ENCODE data around the gene SLCO3A1. TPM values are rescaled to one million over a fixed set of nuclear protein-coding genes. Genes with fewer than 3 reads are reported as not detected.

The SLCO3A1 gene
- total RNA-seq, 1 experiment from 2014 or later = 5.1 TPM

DNA sequence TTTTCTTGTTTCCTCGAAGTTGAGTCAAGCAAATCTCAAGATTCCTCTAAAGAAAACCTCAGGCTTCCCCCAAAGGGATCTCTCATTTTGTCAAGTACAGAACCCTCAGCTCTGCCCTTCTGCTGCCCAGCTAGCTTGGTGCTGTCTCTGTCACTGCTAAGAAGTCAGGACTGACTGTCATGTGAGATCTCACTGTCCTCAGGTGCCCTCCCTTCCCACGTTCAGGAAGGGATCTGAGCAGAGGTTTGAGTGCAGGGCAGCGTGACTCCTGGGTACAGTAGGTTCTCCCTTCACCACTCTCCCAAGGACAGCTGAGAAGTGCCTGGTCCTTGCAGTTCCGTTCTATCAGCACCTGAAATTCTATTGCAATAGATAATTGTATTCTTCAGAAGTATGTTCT is 229.7 kb downstream of the SLCO3A1 start:
- CTCF ChIA-PET = interaction anchor here (1.2 kb wide), 1 partner anchor 377 kb away, joined by 3 read pairs; no protein-coding TSS in a partner anchor
- no TSS peak for BruUV-seq (replicated peaks)
- Histone ChIP-seq H3K4me2 (ENCODE audit: low read length) (no peak overlapping the region), H3K4me3 (replicated peaks in 1 of 2; ENCODE audit: low read depth in 1 of 2, low read length in 2 of 2) (no peak overlapping the region), H3K4me1 (ENCODE audit: control insufficient read depth in 1 of 2, insufficient read depth in 2 of 2, low read length in 2 of 2) (no peaks in the 10 kb centered on the region; a peak in 1 of 4 replicates), H3K9me3 (ENCODE audit: control insufficient read depth in 1 of 2, insufficient read depth in 1 of 2, low read depth in 1 of 2, low read length in 2 of 2) (no peaks in the 10 kb centered on the region), H3K9me2 (ENCODE audit: insufficient read depth) (no peaks in the 10 kb centered on the region), H4K20me1 (ENCODE audit: insufficient read depth) (no peaks in the 10 kb centered on the region), H3K36me3 (ENCODE audit: control insufficient read depth in 1 of 2, insufficient read depth in 2 of 2, low read length in 2 of 2) (no peaks in the 10 kb centered on the region), H3K79me2 (ENCODE audit: insufficient read depth, low read length) (no peaks in the 10 kb centered on the region), H3K27me3 (ENCODE audit: insufficient read depth, low read length) (no peaks in the 10 kb centered on the region; the same call in 1 of the 2 replicates), H2AFZ (ENCODE audit: low read depth, low read length, poor library complexity, severe bottlenecking) (no peak overlapping the region), H3K9ac (ENCODE audit: low read length) (no peak overlapping the region), H3K27ac (ENCODE audit: low read depth, low read length) (no peak overlapping the region)
- no peak for ATAC-seq
- RAD21 ChIA-PET (ENCODE audit: low non-redundant PET in 1 of 2, low total read pairs in 2 of 2, uncharacterized antibody in 2 of 2, unreplicated experiment in 2 of 2) = no interaction called here
- POLR2A ChIA-PET = no interaction called here
- TF ChIP-seq EZH2 (IDR thresholded peaks at IDR 0.05) = no peak
- TF ChIP-seq SIN3A (IDR thresholded peaks at IDR 0.05; ENCODE audit: low read depth) = no peak
- no peak for TF ChIP-seq RAD21 (IDR thresholded peaks at IDR 0.05; ENCODE audit: low read depth)
- TF ChIP-seq SRF (IDR thresholded peaks at IDR 0.05; ENCODE audit: low read depth) = no peak
- no peak for TF ChIP-seq POLR2A (IDR thresholded peaks at IDR 0.05; ENCODE audit: borderline replicate concordance, extremely low read depth, insufficient read depth, insufficient read length)
- no peak for TF ChIP-seq SP1 (IDR thresholded peaks at IDR 0.05; ENCODE audit: low read depth)
- TF ChIP-seq POLR2AphosphoS5 (IDR thresholded peaks at IDR 0.05; ENCODE audit: low read depth, low read length) = no peak
- TF ChIP-seq, protein P1, sequence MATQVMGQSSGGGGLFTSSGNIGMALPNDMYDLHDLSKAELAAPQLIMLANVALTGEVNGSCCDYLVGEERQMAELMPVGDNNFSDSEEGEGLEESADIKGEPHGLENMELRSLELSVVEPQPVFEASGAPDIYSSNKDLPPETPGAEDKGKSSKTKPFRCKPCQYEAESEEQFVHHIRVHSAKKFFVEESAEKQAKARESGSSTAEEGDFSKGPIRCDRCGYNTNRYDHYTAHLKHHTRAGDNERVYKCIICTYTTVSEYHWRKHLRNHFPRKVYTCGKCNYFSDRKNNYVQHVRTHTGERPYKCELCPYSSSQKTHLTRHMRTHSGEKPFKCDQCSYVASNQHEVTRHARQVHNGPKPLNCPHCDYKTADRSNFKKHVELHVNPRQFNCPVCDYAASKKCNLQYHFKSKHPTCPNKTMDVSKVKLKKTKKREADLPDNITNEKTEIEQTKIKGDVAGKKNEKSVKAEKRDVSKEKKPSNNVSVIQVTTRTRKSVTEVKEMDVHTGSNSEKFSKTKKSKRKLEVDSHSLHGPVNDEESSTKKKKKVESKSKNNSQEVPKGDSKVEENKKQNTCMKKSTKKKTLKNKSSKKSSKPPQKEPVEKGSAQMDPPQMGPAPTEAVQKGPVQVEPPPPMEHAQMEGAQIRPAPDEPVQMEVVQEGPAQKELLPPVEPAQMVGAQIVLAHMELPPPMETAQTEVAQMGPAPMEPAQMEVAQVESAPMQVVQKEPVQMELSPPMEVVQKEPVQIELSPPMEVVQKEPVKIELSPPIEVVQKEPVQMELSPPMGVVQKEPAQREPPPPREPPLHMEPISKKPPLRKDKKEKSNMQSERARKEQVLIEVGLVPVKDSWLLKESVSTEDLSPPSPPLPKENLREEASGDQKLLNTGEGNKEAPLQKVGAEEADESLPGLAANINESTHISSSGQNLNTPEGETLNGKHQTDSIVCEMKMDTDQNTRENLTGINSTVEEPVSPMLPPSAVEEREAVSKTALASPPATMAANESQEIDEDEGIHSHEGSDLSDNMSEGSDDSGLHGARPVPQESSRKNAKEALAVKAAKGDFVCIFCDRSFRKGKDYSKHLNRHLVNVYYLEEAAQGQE (IDR thresholded peaks at IDR 0.05; ENCODE audit: low read depth) = no peak
- TF ChIP-seq CEBPB (IDR thresholded peaks at IDR 0.05; ENCODE audit: low read depth) = no peak
- no peak for TF ChIP-seq JUND (IDR thresholded peaks at IDR 0.05)
- TF ChIP-seq YY1 (IDR thresholded peaks at IDR 0.05; ENCODE audit: extremely low read depth, insufficient replicate concordance, low read depth, low read length) = no peak
- TF ChIP-seq CBX3 (IDR thresholded peaks at IDR 0.05; ENCODE audit: low read depth) = no peak
- TF ChIP-seq, protein P2, sequence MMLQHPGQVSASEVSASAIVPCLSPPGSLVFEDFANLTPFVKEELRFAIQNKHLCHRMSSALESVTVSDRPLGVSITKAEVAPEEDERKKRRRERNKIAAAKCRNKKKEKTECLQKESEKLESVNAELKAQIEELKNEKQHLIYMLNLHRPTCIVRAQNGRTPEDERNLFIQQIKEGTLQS (IDR thresholded peaks at IDR 0.05) = no peak
- TF ChIP-seq ELF1 (IDR thresholded peaks at IDR 0.05; ENCODE audit: borderline replicate concordance, low read depth) = no peak
- no peak for TF ChIP-seq EGR1 (IDR thresholded peaks at IDR 0.05; ENCODE audit: low read depth)
- intact Hi-C loops (cut with micrococcal nuclease) = no loop called here
- no peak for DNase-seq (ENCODE audit: low read depth, low spot score)

Measured in HCT116 (cell line).